Liver (tissue), 3 donors: ENCODE measurements around the gene AQP12A.
"Not testable (repeated sequence)": the region's sequence is repeated elsewhere in the genome, so short reads cannot be mapped to it uniquely, and the experiment has no call there.

Source experiments
- ATF3 ChIP-seq: IDR thresholded peaks from 2 replicates; pipeline ENCODE4 v1.6.1; 2016; ENCODE audit warnings: antibody characterized with exemption
- CTCF ChIP-seq: fragments of 150-350 bp; IDR thresholded peaks from 2 replicates; pipeline ENCODE4 v1.5.1; 2017; ENCODE audit warnings: improper control_type of control experiment, low read depth, low read length; ENCODE audit not compliant: missing input control
- FOXA1 ChIP-seq: IDR thresholded peaks from 2 replicates; pipeline ENCODE4 v1.6.1; 2016; ENCODE audit warnings: antibody characterized with exemption
- JUND ChIP-seq, 2 donors: IDR thresholded peaks; 2 replicates each; pipeline ENCODE4 v1.6.1; 2016; ENCODE audit warnings: antibody characterized with exemption in 2 of 2
- RAD21 ChIP-seq, 2 donors: IDR thresholded peaks; 2 replicates each; pipeline ENCODE4 v1.6.1; 2016; ENCODE audit warnings: antibody characterized with exemption in 2 of 2, mild to moderate bottlenecking in 2 of 2
- REST ChIP-seq: IDR thresholded peaks from 2 replicates; pipeline ENCODE4 v1.6.1; 2016; ENCODE audit warnings: antibody characterized with exemption, mild to moderate bottlenecking
- RXRA ChIP-seq, 2 donors: IDR thresholded peaks; 2 replicates each; pipeline ENCODE4 v1.6.1; 2017 to 2018; ENCODE audit warnings: antibody characterized with exemption in 2 of 2, mild to moderate bottlenecking in 1 of 2
- SP1 ChIP-seq: IDR thresholded peaks from 2 replicates; pipeline ENCODE4 v1.6.1; 2018; ENCODE audit warnings: antibody characterized with exemption, mild to moderate bottlenecking
- TAF1 ChIP-seq: conservative IDR thresholded peaks from 2 replicates; pipeline ENCODE4 v1.6.1; 2016; ENCODE audit warnings: antibody characterized with exemption, mild to moderate bottlenecking
- YY1 ChIP-seq: IDR thresholded peaks from 2 replicates; pipeline ENCODE4 v1.6.1; 2016; ENCODE audit warnings: antibody characterized with exemption, mild to moderate bottlenecking
- donor health status: healthy.
- donor health status: healthy.

GRCh38 chr2:240695593-240695992, 3.9 kb downstream of the AQP12A start:
- not testable (repeated sequence) for TF ChIP-seq TAF1; YY1; SP1; CTCF; RAD21 (IDR thresholded peaks at IDR 0.05); REST; JUND (IDR thresholded peaks at IDR 0.05); RXRA (IDR thresholded peaks at IDR 0.05); ATF3; FOXA1
